Eye (tissue), 1 donor: ENCODE measurements around the gene ZBTB16.

Experiments
- DNase-seq: peaks from one replicate; pipeline ENCODE4 v3.0.0-alpha.2; 2015

ZBTB16 gene

GRCh38 chr11:114158421-114158820 lies 98.9 kb downstream of the ZBTB16 start:
- DNase-seq: no peak

GRCh38 chr11:114158886-114159285 lies 99.4 kb downstream of the ZBTB16 start:
- no peak for DNase-seq

DNA sequence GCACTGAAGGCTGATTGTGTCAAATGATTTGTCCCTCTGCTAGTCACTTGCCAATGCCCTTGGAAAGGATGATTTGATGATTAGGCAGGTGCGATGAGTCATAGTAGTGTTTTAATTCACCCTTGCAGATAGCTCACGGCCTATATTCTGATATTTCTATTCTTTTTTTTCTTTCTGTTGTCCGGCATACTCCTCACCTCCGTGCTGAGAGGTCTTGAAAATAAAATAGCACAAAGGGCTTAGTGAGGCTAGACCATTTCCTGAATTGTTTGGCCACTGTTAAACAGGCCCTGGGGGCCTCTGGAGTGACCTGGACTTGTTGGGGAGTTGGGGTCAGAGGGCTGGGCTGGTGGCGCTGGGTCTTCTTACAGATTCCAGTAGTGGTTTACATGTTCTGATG lies 99.8 kb downstream of the ZBTB16 start:
- no peak for DNase-seq

DNA sequence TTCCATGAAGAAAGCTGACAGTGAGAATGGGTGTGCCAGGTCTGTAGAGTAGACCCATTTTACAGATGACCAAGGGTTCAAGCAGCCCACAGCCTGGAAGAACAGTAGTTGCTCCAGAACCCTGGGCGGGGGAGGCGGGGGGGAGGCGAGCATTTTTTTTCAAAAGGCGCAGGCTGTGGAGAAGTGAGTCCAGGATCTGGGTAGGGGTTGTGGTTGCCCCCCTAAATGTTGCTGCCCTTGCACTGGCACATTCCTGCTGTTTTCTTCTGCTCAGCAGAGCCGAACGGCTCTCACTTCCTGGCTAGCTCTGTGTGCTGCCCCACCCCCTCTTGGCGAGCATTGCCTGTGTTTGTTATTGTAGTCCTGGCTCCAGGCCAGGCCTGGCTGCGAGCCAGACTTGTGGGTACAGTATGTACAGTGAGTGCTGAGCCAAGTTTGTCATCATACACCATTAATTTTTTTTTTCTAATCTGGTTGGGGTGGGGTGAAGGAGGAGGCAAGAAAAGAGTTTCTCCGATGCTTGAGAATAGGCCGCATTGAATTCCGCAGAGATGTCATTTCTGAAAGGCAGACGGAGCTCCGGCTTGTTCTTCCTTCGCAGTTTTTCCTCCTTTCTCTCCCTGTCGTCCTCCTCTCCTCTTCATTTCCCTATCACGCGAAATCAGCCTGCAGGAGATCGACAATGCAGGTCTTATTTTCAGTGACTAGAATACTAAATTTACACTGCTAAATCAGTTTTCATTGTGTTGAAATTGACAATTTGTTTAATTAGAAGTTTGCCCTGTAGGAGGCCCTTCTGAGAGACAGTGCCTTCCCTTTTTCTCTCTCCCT lies 100.5 kb downstream of the ZBTB16 start:
- peak; percentile 98 for DNase-seq

GRCh38 chr11:114160894-114161293 lies 101.4 kb downstream of the ZBTB16 start:
- DNase-seq: peak; percentile 11

DNA sequence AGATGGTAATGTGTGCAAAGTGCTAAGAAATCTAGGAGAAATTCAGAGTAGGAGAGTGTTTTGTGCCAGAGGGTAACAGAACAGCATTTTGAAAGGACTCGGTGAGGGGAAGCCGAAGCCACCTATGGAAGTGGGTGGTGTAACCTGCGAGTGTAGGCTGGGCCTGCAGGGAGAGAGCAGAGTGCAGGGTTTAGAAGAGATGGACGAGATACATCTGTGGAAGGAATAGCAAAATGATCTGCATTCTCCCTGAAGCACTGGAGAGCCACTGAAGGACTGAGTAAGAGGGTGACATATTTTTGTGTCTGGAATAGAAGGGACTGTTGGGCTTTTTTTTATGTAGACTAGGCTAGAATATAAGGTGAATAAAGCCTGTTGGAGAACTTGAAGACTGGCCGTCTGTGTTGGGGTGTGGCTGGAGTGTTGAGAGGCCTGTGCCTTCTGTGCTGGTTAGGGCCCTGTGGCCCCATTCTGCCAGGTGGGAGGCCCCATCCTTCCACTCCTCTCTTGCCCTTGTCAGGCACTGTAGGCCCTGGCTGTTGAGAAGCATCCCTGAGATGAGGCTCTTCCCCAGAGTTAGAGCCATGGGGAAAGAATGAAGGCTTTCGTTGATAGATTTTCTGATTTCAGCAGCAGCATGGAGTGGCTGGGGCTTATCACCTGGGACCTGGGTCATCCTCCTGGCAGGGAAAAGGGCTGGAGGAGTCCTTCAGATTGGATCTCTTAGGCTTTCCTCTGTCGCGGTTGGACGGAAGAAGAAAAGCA lies 102.2 kb downstream of the ZBTB16 start:
- DNase-seq: no peak

DNA sequence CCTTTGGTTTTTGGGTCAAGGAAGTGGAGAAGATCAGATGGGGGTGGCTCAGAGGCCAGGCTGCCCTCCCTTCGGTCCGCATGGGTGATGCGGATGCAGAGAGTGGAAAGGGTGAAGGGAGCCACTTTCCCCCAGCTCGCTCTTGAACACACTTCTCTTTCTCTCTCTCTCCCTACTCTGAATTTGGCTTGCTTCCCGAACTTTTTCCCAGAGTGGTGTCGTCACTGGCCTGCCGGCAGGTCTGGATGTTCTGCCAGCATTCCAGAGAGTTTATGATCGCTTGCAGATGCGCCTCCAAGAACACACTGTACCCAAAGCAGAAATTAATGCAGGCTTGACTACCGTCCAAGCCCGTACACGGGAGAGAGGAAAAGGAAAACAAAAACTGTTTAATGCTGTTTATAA lies 103.2 kb downstream of the ZBTB16 start:
- DNase-seq: peak; percentile 96

GRCh38 chr11:114163229-114163631 lies 103.7 kb downstream of the ZBTB16 start:
- no peak for DNase-seq

- peak; percentile 50 for DNase-seq
Measured at GRCh38 chr11:114163830-114164401, 104.4 kb downstream of the ZBTB16 start.

- DNase-seq: no peak
Measured at GRCh38 chr11:114164546-114164945, 105.0 kb downstream of the ZBTB16 start.

DNA sequence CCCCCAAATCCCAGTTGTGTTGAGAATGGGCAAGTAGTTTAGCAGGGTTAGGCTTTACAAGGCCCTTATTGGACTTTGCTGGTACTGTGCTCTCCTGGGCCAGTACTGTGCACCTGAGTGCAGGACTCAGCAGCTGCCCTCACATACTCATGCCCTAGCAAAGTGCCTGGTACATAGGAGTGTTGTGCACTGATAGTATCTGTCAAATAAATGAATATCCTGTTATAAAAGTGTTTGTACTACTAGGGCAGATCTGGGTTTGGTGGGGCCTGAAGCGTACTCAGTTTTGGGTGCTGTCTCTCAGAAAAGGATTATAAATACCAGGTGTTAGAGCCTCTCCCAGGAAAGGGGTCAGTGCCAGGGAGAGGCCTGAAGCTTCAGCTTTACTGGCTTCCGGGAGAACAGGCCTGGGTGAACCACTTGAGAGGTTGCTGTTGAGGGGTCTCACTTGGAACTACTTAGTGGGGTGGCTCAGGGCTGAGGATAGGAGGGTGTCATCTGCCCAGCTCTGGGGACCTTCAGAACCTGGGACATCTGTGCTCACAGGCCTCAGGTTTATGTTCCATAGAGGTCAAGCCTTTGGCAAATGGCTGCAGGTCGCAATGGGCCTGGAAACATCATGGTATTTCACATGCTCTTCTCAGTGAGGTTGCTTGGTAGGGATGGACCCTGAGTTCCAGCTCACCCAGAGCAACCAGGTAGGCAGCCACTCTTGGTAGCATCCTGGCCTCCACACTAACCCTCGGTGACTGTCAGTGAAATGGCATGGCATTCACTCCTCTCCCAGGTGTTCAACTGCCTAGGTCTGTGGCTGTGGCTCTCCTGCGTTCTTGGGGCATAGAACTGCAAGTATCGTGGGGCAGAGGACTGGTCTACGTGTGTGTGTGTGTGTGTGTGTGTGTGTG lies 106.1 kb downstream of the ZBTB16 start:
- no peak for DNase-seq

GRCh38 chr11:114166362-114166761 lies 106.9 kb downstream of the ZBTB16 start:
- no peak for DNase-seq

DNA sequence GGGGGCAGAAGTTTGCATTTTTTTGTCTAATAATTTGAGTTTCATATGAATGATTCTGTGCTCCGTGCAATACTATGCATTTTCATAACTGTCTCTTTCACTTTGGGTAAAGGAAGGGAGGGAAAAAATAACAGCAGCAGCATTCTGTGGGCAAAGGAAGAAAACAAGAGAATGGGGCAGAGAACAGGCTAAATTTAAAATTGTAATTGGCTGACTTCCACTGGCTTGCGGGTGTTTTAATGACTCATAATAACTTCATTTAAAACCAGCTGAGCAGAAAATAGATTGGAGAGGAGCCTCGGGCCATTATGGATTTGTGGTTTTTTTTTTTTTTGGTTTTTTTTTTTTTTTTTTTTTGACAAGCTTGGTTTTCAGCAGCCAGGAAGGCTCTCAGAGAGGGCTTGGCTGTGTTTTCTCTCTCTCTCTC lies 107.4 kb downstream of the ZBTB16 start:
- DNase-seq: peak; percentile 84

DNA sequence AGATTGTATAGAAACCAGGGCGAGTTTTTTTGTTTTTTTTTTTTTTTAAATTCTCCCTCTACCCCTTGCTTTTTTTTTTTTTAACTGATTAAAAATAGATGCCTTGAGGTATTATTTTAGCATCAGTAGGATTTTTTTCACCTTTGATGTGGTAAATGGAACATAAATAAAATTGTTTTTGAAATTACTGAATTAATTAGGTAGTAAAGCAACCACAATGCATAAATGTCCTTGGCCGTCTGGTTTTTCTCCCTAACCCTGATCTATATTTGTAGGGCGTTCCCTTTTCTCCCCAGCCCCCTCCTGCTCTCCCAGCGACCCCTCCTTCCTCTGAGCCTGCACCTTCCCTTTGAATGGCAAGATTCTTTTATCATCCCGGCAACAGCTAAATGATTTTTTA lies 107.8 kb downstream of the ZBTB16 start:
- no peak for DNase-seq

GRCh38 chr11:114167771-114168448 lies 108.4 kb downstream of the ZBTB16 start:
- DNase-seq: no peak

DNA sequence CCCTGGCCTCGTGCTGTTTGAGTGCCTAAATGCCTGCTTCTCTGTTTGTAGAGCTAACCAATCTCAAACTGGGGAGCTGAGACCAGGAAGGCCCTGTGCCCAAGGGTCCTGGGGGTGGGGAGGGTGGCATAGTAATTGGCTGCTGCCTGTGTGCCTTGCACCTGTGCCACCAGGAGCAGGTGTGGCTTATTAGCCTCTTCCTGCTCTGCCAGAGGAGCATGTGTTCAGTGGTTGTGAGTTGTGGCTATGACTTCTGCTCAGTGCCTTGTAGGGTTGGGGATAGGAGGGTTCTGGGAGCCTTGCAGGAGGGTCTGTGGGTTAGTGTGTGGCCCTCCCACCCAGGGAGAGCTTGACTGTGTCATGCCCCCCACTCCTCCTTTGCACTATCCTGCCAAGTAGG lies 109.2 kb downstream of the ZBTB16 start:
- no peak for DNase-seq

- no peak for DNase-seq
Measured at GRCh38 chr11:114169321-114169749, 109.8 kb downstream of the ZBTB16 start.

GRCh38 chr11:114169821-114170220 lies 110.3 kb downstream of the ZBTB16 start:
- DNase-seq: no peak

DNA sequence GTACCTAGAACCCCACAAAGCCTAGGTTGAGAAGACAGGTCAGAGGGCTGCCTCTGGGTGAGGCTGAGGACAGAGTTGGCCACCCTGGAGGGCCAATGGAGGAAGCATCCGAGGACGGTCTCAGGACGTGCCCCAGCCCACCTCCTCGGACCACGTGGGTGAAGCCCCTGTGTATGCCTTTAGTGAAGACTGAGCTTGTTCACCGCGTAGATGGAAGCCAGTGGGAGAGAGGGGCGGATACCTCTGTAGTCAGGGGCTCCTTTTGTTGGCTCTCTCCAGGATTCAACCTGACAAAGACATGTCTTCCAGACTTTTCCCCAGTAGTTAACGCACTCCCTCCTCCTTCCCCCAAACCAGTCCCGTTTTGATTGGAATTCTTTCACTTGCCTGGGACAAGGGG lies 110.7 kb downstream of the ZBTB16 start:
- no peak for DNase-seq

- DNase-seq: no peak
Measured at GRCh38 chr11:114171257-114172054, 111.9 kb downstream of the ZBTB16 start.
